RPMI8226 (cell line): Measurements from ENCODE around the gene CARD14.
"Not testable (repeated sequence)": the region's sequence is repeated elsewhere in the genome, so short reads cannot be mapped to it uniquely, and the experiment has no call there.

ENCODE experiments used
- DNase-seq: peaks from one replicate; pipeline ENCODE4 v3.0.0-alpha.2; 2015

CARD14 gene

DNA sequence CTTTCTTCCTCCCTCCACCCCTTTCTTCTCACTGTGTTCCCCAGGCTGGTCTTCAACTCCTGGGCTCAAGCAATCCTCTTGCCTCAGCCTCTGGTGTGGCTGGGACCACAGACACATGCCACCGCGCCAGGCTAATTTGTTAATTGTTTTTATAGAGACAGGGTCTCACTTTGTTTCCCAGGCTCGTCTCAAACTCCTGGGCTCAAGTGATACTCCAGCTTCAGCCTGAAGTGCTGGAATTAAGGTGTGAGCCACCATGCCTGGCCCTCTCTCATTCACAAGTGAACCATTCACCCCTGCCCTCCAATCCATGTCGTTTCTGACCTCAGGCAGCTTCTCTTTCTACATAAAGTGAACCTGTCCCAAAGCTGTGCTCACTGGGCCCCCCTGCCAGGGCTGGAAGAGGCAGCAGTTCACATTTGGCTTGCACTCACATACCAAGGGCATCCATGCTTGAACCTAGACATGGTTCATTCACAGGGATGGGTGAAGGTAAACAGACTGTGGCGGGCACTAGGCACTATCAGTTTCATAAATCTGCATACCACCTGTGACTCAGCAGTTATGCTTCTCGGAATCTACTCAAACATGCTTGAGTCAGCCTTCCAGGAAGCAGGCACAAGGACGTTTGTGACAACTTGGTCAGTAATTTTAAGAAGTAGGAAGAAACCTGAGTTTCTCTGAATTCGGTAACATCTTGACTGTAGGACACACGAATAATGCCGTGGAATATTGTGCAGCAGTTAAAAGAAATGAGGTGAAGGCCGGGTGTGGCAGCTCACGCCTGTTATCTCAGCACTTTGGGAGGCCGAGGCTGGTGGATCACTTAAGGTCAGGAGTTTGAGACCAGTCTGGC lies 84.8 kb downstream of the CARD14 start:
- DNase-seq = peak; percentile 90

DNA sequence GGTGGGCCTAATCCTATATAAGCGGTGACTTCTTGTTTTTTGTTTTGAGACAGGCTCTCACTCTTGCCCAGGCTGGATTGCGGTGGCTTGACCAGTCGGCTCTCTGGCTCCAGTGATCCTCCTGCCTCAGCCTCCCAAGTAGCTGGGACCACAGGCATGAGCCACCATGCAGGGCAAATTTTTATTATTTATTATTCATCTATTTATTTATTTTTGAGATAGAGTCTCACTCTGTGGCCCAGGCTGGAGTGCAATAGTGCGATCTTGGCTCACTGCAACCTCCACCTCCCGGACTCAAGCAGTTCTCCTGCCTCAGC lies 86.2 kb downstream of the CARD14 start:
- no peak for DNase-seq

GRCh38 chr17:80257716-80258213 lies 87.9 kb downstream of the CARD14 start:
- no peak for DNase-seq

DNA sequence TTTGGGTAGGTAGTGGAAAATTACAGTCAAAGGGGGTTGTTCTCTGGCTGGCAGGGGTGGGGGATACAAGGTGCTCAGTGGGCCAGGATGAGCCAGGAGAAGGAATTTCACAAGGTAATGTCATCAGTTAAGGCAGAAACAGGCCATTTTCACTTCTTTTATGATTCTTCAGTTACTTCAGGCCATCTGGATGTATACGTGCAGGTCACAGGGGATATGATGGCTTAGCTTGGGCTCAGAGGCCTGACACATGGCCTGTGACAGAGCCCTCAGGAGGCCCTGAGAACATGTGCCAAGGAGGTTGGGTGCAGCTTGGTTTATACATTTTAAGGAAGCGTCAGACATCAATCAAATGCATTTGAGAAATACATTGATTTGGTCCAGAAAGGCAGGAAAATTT lies 88.5 kb downstream of the CARD14 start:
- DNase-seq = not testable (repeated sequence)
